Stimulated activated CD8-positive, alpha-beta memory T cell treated with anti-CD3 and anti-CD28 coated beads, Interleukin-2, amount 100 ng/mL, for 48 hours (primary cell): ENCODE measurements around the gene BBS10.
"Not testable (repeated sequence)": the region's sequence is repeated elsewhere in the genome, so short reads cannot be mapped to it uniquely, and the experiment has no call there.

ENCODE experiments used
- DNase-seq, 2 donors: peaks; one replicate each; pipeline ENCODE4 v3.0.0-alpha.2; 2020; ENCODE audit warnings: low read depth in 2 of 2

The BBS10 gene

DNA sequence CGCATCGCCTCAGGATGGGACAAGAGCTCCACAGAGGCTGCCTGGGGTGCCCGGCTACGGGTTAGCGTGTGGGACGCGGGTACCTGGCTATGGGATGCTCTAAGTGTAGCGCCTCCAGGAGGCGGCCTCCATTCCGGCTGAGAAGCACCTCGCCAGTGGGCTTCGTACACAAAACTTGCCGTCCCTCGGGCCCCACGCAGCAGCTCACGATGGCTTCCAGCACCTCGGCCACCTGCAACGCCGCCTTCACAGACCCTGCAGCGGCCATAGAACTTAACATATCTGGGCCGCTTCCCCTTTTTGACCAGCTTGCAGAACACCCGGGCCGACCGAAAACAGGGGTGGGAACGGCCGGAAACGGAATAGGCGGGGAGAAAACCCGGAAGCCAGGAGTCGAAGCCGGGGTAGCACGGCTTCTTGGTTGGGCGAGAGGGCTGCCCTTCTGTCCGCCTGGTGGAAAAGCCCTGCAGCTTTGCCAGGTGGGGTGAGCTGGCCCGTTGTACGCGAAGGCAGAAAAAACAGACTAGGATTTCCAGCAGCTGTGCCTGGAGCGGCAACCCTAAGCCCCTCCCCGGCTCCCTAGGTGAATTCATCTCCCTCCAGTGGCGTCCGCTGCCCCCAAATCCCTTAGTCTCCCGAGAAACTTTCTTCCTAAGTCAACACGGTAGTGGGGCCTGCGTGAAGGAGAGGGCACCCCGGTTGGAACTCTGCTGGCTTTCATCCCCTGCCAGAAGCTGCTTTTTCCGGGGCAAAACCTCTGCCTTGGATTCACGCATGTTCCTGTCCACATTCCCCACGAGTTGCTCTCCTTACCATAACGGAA lies at the start of gene BBS10:
TSS of gene BBS10 (minus strand) at position 337 of the 823 bp plus-strand sequence. CDS start at position 280, 57 bp downstream.
- DNase-seq: peak; percentile 76 to 79

DNA sequence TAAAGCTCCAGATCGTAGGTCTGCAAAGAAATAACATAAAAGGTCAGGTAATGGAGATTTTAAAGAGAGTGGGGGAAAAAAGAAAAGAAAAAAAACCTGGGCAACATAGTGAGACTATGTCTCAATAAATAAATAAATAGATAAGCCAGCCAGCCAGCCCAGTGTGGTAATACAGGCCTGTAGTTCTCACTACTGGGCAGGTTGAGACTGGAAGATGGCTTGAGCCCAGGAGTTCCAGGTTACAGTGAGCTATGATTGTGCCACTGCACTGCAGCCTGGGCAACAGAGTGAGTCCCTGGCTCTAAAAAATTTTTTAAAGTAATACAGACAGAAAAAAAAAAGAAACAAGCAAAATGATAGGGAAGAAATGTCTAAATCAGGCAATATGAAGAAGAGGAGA lies 43.2 kb upstream of the BBS10 start:
- DNase-seq: no peak

- DNase-seq: no peak
Measured at GRCh38 chr12:76387614-76388013, 39.4 kb upstream of the BBS10 start.

DNA sequence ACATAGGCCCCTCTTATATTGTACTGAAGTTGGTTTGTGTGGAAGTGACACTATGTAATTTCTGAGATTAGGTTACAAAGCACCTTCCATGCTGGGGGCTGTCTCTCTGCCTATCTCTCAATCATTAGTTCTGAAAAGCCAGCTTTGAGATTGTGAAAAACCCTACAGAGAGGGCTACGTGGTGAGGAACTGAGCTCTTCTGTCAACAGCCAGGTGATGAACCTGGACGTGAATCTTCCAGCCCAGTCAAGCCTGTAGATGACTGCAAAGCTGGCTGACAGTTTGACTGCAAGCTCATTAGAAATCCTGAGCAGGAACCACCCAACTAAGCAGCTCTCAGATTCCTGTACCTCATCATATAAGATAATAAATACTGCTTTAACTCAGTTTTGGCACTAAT lies 36.3 kb upstream of the BBS10 start:
- no peak for DNase-seq

GRCh38 chr12:76383988-76384387 lies 35.8 kb upstream of the BBS10 start:
- DNase-seq: no peak

GRCh38 chr12:76379261-76379660 lies 31.0 kb upstream of the BBS10 start:
- DNase-seq: no peak

DNA sequence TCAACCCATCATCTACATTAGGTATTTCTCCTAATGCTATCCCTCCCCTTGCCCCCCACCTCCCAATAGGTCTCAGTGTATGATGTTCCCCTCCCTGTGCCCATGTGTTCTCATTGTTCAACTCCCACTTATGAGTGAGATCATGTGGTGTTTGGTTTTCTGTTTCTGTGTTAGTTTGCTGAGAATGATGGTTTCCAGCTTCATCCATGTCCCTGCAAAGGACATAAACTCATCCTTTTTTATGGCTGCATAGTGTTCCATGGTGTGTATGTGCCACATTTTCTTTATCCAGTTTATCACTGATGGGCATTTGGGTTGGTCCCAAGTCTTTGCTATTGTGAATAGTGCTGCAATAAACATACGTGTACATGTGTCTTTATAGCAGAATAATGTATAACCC lies 28.7 kb upstream of the BBS10 start:
- DNase-seq: not testable (repeated sequence)

DNA sequence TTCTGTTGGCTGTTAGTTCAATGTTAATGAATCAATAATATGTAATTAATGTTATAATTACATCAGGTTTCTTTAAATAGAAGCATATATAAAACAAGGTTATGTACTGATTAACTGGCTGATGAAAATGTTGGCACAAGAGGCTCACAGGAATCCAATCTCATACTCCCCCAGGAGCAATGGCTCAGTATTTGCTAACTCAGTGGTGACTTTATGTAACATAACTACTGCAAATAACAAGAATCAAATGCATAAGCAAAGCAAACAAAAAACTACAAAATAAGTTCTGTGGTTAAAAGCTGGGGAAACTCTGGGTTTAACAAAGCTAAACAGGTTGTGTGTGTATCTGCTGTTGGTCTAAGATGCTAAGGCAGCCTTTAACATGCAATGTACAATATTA lies 27.7 kb upstream of the BBS10 start:
- DNase-seq: no peak

- no peak for DNase-seq
Measured at GRCh38 chr12:76375470-76375869, 27.3 kb upstream of the BBS10 start.

- no peak for DNase-seq
Measured at GRCh38 chr12:76374386-76375020, 26.3 kb upstream of the BBS10 start.

- no peak for DNase-seq
Measured at GRCh38 chr12:76368230-76368629, 20.0 kb upstream of the BBS10 start.

GRCh38 chr12:76366163-76366562 lies 17.9 kb upstream of the BBS10 start:
- DNase-seq: no peak

GRCh38 chr12:76364131-76364530 lies 15.9 kb upstream of the BBS10 start:
- DNase-seq: not testable (repeated sequence)

DNA sequence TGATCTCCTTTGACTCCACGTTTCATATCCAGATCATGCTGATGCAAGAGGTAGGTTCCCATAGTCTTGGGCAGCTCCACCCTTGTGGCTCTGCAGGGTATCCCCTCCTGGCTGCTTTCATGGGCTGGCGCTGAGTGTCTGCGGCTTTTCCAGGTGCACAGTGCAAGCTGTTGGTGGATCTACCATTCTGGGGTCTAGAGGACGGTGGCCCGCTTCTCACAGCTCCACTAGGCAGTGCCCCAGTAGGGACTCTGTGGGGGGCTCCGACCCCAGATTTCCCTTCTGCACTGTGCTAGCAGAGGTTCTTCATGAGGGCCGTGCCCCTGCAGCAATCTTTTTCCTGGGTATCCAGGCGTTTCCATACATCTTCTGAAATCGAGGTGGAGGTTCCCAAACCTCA lies 12.1 kb upstream of the BBS10 start:
- DNase-seq: no peak

GRCh38 chr12:76356071-76356470 lies 7.9 kb upstream of the BBS10 start:
- DNase-seq: no peak

DNA sequence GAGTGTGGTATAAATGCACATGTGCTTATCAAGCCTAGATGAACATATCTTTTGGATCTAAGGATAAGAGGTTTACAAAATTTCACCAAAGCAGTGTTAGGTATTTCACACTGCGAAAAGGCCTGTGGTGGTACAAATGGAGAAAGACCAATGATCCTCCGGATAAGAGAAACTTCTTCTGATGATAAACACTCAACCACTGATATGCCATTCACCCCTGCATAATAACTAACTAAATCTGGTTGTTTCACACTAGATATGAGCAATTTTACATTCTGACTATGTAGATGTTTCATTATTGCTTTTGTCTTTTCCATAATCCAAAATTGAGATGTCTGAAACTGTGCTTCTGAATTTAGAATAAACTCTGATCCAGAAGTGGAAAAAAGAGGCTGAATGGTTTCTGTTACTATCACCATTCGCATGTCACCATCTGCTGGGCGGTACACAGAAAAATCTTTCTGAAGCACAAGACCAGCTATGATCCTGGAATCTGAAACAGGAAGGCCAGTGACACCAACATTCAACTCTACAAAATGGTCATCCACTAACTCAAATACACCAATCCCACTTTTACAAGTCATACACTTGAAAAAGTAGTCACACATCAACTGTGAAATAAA lies 1.3 kb downstream of the BBS10 start:
- peak in 1 of 2 donors; percentile 3 for DNase-seq

- DNase-seq: no peak
Measured at GRCh38 chr12:76346236-76346635, 2.0 kb downstream of the BBS10 start.

GRCh38 chr12:76345569-76345968 lies 2.6 kb downstream of the BBS10 start:
- DNase-seq: no peak

DNA sequence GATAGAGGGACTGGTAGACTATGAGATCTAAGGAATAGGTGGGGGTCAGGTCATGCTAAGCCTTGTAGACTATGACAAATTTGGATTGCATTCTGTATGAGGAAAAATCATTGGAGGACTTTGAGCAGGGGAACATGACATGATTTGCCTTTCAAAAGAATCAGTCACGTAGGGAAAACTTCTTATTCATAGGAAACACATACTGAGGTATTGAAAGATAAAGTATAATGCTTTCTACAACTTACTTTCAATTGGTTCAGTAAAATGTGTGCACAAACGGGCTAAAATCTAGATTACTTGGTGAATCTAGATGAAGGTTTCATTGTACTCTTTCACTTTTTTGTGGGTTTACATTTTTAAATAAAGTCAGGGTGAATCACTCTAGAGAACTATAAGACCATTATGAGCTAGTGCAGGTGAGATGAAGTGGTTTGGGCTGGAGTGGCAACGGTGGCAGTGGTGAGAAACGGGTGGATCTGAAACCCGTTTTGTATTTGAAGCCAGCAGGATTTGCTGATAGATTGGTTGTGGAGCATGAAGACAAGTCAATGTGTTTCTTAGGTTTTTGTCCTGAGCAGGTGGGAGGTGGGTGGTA lies 6.7 kb downstream of the BBS10 start:
- no peak for DNase-seq

- no peak for DNase-seq
Measured at GRCh38 chr12:76340680-76341435, 7.4 kb downstream of the BBS10 start.

- no peak for DNase-seq
Measured at GRCh38 chr12:76337583-76337982, 10.6 kb downstream of the BBS10 start.

DNA sequence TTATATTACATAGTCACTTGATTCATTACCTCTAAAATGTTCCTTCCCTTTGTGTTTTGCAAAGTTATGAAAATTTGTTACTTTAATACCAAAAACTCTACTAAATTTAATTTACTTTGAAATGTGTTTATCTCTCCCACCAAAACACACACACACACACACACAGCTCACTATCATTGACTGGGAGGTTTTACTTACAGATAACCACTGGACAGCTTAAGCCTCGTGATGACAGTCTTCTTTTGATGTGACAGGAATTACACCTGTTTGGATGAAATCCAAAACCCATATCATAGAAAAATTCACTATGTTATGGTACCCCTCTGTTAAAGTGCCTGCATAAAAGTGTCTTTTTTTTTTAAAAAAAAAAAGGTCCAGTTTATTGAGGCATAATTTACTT lies 15.6 kb downstream of the BBS10 start:
- no peak for DNase-seq
